Stimulated activated CD4-positive, alpha-beta T cell treated with anti-CD3 and anti-CD28 coated beads, Interleukin-2, amount 100 ng/mL, for 4 hours (primary cell): ENCODE results near the gene SERPINB5.

Source experiments
- DNase-seq: peaks from one replicate; pipeline ENCODE4 v3.0.0-alpha.2; 2020; ENCODE audit warnings: low read depth

Gene SERPINB5

DNA sequence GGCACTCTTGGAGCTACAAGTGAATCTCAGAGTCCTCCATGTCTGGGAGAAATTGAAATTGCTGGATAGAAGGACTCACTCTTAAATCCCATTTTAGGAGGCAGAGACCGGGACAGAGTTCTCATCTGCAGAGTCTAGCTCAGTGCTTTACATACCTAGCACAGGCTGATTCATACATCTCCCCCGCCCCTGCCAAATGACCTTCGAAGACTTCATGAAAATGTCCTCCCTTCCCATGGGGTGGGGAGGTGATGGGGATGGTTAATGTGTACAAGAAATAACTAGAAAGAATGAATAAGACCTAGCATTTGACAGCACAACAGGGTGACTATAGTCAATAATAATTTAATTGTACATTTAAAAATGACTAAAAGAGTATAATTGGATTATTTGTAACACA, 8.2 kb upstream of the SERPINB5 start:
- no peak for DNase-seq

- DNase-seq = no peak
These were observed 6.0 kb upstream of the SERPINB5 start for GRCh38 chr18:63470751-63471150.

DNA sequence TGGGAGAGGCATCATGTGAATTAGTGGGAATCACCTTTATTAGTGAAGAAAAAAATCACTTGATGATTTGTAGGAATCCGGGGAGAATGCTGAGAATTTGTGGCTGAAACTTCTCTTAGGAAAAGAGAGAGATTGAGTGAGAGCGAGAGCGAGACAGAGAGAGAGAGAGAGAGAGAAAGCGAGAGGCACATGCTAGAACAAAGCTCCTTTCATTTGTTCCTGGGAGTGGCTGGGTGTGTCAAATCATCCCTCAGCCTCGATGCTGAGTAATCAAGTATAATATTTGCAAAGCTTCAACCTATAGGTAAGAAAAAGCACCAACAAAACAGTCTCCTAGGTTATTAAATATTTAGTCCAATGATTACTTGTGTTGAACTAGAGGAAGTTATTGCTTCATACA, 4.4 kb upstream of the SERPINB5 start:
- no peak for DNase-seq

- no peak for DNase-seq
These were observed 442 bp downstream of the SERPINB5 start for GRCh38 chr18:63477200-63477599.

DNA sequence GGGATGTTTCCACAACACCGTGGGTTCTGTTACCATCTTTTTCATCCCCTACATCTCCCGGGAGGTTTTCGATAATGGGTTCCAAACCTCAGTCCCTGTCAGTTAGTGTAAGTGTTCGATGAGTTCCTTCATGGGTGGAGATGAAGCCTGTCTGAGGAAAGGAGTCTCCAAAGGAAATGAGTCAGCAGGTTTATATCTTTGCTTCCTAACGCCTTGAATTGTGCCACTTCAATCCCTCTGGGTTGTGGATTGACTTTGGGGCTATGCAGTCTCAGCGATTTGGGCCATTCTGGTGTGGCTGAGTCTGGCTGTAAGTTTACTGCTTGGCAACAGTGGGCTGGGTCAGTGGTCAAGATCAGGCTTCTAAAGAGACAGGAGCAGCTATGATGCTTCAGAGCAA, 1.2 kb downstream of the SERPINB5 start:
- DNase-seq = no peak

GRCh38 chr18:63479826-63480225, 3.1 kb downstream of the SERPINB5 start:
- no peak for DNase-seq

- DNase-seq = no peak
These were observed 3.7 kb downstream of the SERPINB5 start for GRCh38 chr18:63480476-63480875.

DNA sequence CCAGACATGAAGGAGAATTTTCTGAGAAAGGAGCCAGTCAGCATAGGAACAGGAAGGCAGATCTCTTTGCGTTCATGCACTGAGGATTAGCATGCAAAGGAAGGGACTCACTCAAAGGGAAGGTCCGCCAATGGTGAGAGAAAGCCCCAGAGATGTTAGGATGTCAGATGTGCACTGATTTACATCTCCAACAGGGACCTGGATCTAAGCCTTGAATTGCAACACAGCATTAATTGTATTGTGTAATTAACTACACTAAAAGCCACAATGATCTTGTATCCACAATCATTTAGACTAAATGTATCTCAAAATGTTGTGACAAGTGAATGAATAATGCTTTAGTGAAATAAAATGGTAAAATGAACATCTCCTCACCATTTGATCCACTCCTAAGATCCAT, 4.2 kb downstream of the SERPINB5 start:
- DNase-seq = no peak

DNA sequence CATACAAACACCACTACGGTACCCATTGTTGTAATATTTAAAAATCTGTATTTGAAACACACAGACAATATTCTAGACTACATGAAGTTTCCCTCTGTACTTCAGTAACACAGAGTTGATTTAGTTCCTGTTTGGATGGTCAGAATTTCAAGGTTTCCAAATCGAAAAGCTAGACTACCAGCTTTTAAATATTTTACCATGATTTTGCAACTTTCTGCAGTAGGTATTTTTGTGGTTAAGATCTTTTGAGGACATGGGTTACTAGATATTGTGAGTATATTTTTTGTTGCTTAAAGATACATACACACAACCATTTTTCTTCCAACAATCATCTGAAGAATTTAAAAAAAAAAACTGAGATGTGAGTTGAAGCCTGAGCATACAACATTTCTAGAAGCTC, 10.9 kb downstream of the SERPINB5 start:
- DNase-seq = no peak

GRCh38 chr18:63488160-63488559, 11.4 kb downstream of the SERPINB5 start:
- DNase-seq = no peak

DNA sequence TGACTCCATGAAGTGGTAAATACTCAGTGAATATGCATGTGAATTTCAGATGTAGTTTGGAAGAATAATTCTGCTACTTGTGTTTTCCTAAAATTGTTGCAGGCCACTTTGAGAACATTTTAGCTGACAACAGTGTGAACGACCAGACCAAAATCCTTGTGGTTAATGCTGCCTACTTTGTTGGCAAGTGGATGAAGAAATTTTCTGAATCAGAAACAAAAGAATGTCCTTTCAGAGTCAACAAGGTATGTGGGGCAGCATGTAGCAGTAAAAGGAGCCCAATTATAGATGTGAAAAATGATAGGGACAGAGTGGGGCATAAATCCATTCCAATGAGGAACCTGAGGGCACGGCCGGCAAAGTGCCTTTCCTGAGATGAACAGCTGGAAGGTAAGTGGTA, 16.1 kb downstream of the SERPINB5 start:
- DNase-seq = no peak

DNA sequence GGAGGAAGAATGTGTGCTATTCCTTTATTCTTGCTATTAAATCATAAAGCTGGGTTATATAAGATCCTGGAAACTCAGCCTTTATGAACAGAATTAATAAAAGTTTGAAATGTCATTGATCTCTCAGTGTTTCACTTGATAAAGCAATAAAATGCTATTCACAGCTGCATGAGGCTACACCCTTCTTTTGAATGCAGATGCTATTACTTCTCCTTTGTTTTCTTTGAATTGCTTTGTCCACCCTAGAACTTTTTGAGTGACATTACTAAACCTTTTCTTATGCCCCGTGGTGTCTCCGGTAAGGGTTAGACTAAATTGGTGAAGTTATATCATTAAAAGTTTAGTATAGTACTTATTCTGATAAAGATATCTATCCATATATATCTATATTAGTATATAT, 18.9 kb downstream of the SERPINB5 start:
- DNase-seq = no peak

GRCh38 chr18:63505566-63506335, 29.0 kb downstream of the SERPINB5 start:
- DNase-seq = no peak

GRCh38 chr18:63506336-63506646, 29.5 kb downstream of the SERPINB5 start:
- no peak for DNase-seq

DNA sequence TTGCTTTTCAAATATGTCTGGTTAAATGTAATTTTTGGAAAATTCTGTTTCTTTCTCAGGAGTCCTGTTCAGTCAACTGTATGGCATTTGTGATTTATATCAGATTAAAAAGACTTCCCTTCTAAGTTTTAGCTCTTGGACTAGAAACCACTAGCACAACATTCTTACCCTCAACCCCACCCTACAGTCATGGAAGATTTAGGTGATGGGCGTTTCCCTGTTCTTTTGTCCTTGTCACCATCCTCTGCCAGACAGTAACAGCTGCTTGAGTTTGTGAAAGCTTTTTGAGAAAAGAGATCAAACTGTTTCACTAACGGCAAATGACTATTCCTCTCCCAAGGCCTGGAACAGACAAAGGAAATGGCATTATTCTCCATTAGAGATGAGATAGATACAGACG, 31.8 kb downstream of the SERPINB5 start:
- no peak for DNase-seq

DNA sequence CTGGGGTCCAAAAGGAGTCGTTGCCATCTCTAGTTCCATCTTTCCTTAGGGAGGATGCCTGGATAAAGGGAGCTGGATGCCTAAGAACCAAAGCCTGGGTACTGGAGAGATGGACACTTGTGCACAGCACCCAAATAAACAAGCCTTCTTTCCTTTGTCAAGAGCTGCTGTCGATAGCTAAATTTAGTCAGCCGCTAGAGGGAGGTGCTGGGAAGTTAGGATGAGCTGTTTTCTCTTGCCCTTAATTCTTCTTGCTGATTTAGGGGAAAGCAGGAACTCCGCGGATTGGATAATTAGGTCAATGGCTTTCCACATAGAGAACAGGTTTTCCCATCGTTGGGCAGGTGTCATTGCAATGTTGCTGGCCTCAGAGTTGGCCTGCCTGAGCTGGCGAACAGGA, 34.5 kb downstream of the SERPINB5 start:
- DNase-seq = no peak

- DNase-seq = no peak
These were observed 37.6 kb downstream of the SERPINB5 start for GRCh38 chr18:63514326-63514725.

GRCh38 chr18:63514888-63515678, 38.3 kb downstream of the SERPINB5 start:
- no peak for DNase-seq

DNA sequence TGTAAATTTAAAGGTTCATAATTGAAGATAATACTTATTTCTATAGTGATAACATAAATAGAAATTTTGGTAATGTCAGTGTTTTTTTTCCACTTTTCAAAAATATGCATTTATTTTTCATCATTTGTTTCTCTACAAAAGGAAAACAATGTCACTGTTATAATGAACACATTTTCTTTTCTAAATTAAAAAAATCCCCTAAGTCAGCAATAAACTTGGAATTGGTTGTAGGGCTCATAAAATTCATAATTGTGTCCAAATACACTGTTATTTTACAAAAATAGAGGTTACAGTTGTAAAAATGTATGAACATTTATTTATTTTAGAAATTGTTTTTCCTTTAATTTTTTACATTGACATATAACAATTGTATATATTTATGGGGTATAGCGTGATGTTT, 39.0 kb downstream of the SERPINB5 start:
- no peak for DNase-seq

DNA sequence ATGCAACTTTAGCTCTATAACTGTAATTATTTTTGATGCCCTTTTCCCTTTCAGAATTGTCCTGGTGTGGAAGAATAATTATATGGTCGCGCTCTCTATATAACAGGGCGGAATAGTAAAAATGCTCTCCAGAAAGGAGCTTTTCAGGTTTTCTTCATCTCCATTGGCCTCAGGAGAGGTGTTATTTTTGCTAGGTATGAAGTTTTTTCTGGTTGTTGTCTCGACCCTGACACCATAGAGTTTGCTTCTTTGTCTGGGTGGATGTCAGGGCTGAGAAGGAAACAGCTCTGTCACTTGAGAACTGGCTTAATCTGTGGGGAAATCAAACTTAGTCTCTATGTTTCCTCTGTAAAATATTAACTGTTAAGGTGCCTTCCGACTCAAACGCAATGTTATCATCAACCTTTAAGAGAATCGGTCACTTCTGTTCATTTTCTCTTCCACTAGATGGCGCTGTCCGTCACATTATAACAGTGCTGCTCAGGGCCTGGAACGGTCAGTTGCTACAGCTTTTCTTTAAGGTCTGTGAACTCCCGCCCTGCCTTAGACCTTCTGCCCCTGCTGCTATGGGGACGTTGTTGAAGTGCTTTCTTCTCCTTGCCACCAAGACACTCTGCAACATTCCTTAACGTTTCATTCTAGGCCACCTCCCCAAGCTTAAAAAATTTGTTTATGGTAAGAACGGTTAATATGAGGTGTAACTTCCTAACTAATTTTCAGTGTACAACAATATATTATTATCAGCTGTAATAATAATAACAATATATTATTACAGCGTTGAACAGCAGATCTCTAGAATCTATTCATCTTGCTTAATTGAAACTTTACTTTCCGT, 41.6 kb downstream of the SERPINB5 start:
- peak; percentile 29 for DNase-seq

DNA sequence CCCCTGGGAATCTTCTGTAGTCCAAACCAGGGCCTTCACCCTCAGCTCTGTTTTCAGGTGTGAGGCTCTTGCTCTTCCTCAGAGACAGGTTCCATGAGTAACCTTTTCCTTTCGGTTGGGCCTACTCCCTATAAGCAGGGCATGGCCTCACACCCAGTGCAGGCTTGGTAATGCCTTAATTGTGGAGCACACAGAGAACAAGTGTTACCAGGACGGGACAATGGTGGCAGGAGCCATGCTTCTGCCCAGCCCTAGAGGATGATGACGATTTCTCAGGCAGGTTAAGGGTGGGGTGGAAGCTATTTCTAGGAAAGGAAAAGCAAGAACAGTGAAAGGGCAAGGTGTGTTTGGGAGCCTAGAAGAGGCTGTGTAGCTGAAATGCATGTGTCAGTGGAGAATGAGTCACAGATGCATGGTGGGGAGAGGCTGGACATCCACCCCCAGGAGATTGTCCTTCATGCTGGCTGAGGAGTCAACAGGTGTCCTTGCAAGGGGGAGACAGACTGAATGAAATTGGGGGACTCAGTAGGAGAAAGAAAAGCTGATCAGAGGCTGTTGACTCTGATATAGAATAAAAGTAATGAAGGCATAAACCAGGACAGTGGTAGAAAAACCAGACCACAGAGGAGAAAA, 43.4 kb downstream of the SERPINB5 start:
- no peak for DNase-seq

DNA sequence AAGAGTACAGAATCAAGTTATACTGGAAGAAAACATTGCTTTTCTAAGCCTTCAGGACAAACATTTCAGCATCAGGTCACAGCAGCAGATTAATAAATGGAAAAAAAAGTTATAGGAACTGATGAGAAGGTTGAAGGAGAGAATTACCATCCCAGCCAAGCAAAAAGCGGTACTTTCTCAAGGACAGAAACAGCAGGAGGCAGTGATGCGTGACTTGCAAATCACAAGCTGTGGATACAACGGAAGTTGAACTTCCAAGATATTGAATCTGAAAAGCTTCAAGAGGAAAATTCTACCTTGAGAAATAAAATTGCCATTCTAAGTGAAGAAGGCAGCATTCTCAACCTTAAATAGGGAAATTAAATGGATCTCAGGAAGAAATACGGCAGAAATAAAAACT, 46.9 kb downstream of the SERPINB5 start:
- no peak for DNase-seq
